IPS-20b (cell line): Measurements from ENCODE around the gene PTPRN2.

ENCODE experiments used
- H3K27ac ChIP-seq: one replicate; pipeline ENCODE4 v1.5.1; 2013; ENCODE audit warnings: low read length
- H3K27me3 ChIP-seq: 2 replicates; pipeline ENCODE4 v1.6.1; 2013; ENCODE audit warnings: mild to moderate bottlenecking, low read length, inconsistent platforms; ENCODE audit not compliant: insufficient read depth
- H3K36me3 ChIP-seq: 2 replicates; pipeline ENCODE4 v1.6.1; 2013; ENCODE audit warnings: low read depth, mild to moderate bottlenecking, inconsistent platforms, low read length, moderate library complexity; ENCODE audit not compliant: insufficient read depth
- H3K4me1 ChIP-seq: 2 replicates; pipeline ENCODE4 v1.6.1; 2013; ENCODE audit warnings: mild to moderate bottlenecking, control low read depth, inconsistent platforms, low read length, moderate library complexity; ENCODE audit not compliant: insufficient read depth
- H3K4me3 ChIP-seq: 2 replicates; pipeline ENCODE4 v1.5.1; 2013; ENCODE audit warnings: mild to moderate bottlenecking, low read length, inconsistent platforms
- H3K9ac ChIP-seq: 2 replicates; pipeline ENCODE4 v1.6.1; 2013; ENCODE audit warnings: low read depth, mild to moderate bottlenecking, inconsistent platforms, low read length, moderate library complexity
- H3K9me3 ChIP-seq: 2 replicates; pipeline ENCODE4 v1.6.1; 2013; ENCODE audit warnings: mild to moderate bottlenecking, low read depth, low read length, inconsistent platforms; ENCODE audit not compliant: insufficient read depth

The PTPRN2 gene

GRCh38 chr7:157828190-157828589, 759.4 kb downstream of the PTPRN2 start:
- Histone ChIP-seq H3K36me3 (no peaks in the 10 kb centered on the region), H3K27ac (no peak overlapping the region), H3K27me3 (no peaks in the 10 kb centered on the region), H3K9ac (no peak overlapping the region), H3K4me1 (no peaks in the 10 kb centered on the region), H3K4me3 (no peak overlapping the region), H3K9me3 (peaks cover 79% of the 10 kb centered on the region)

GRCh38 chr7:157827863-157828160, 759.8 kb downstream of the PTPRN2 start:
- Histone ChIP-seq H3K4me1 (no peaks in the 10 kb centered on the region), H3K36me3 (no peaks in the 10 kb centered on the region), H3K9ac (no peak overlapping the region), H3K27me3 (no peaks in the 10 kb centered on the region), H3K27ac (no peak overlapping the region), H3K9me3 (peaks cover 79% of the 10 kb centered on the region), H3K4me3 (no peak overlapping the region)

GRCh38 chr7:157827045-157827862, 760.4 kb downstream of the PTPRN2 start:
- no peaks in the 10 kb centered on the region for H3K27me3 ChIP-seq
- no peaks in the 10 kb centered on the region for H3K36me3 ChIP-seq
- H3K9me3 ChIP-seq, result peaks cover 79% of the 10 kb centered on the region
- H3K9ac ChIP-seq, result no peak overlapping the region
- H3K27ac ChIP-seq, result no peak overlapping the region
- H3K4me1 ChIP-seq, result no peaks in the 10 kb centered on the region
- H3K4me3 ChIP-seq, result no peak overlapping the region

- Histone ChIP-seq H3K9me3 (peaks cover 77% of the 10 kb centered on the region), H3K27me3 (no peaks in the 10 kb centered on the region), H3K27ac (no peak overlapping the region), H3K36me3 (no peaks in the 10 kb centered on the region), H3K4me3 (no peak overlapping the region), H3K4me1 (no peaks in the 10 kb centered on the region), H3K9ac (no peak overlapping the region)
These were observed 761.1 kb downstream of the PTPRN2 start for GRCh38 chr7:157826566-157826965.

- H3K9ac ChIP-seq, result no peak overlapping the region
- no peaks in the 10 kb centered on the region for H3K36me3 ChIP-seq
- H3K27ac ChIP-seq, result no peak overlapping the region
- H3K9me3 ChIP-seq, result peaks cover 76% of the 10 kb centered on the region
- H3K4me3 ChIP-seq, result no peak overlapping the region
- no peaks in the 10 kb centered on the region for H3K27me3 ChIP-seq
- H3K4me1 ChIP-seq, result no peaks in the 10 kb centered on the region
These were observed 762.3 kb downstream of the PTPRN2 start for GRCh38 chr7:157825325-157825724.

GRCh38 chr7:157824819-157825121, 762.9 kb downstream of the PTPRN2 start:
- Histone ChIP-seq H3K27ac (no peak overlapping the region), H3K9me3 (peaks cover 78% of the 10 kb centered on the region), H3K9ac (no peak overlapping the region), H3K27me3 (no peaks in the 10 kb centered on the region), H3K4me1 (no peaks in the 10 kb centered on the region), H3K4me3 (no peak overlapping the region), H3K36me3 (no peaks in the 10 kb centered on the region)

- Histone ChIP-seq H3K36me3 (no peaks in the 10 kb centered on the region), H3K27ac (no peak overlapping the region), H3K9ac (no peak overlapping the region), H3K4me3 (no peak overlapping the region), H3K9me3 (peaks cover 74% of the 10 kb centered on the region), H3K27me3 (no peaks in the 10 kb centered on the region), H3K4me1 (no peaks in the 10 kb centered on the region)
These were observed 763.4 kb downstream of the PTPRN2 start for GRCh38 chr7:157824011-157824818.

GRCh38 chr7:157822688-157823031, 765.0 kb downstream of the PTPRN2 start:
- Histone ChIP-seq H3K36me3 (no peaks in the 10 kb centered on the region), H3K4me3 (no peak overlapping the region), H3K9me3 (peaks cover 75% of the 10 kb centered on the region), H3K4me1 (no peaks in the 10 kb centered on the region), H3K27ac (no peak overlapping the region), H3K27me3 (no peaks in the 10 kb centered on the region), H3K9ac (no peak overlapping the region)

- Histone ChIP-seq H3K9ac (no peak overlapping the region), H3K4me3 (no peak overlapping the region), H3K27ac (no peak overlapping the region), H3K4me1 (no peaks in the 10 kb centered on the region), H3K9me3 (peaks cover 75% of the 10 kb centered on the region), H3K27me3 (no peaks in the 10 kb centered on the region), H3K36me3 (no peaks in the 10 kb centered on the region)
These were observed 765.5 kb downstream of the PTPRN2 start for GRCh38 chr7:157821959-157822687.

- Histone ChIP-seq H3K27ac (no peak overlapping the region), H3K36me3 (no peaks in the 10 kb centered on the region), H3K4me3 (no peak overlapping the region), H3K9me3 (peaks cover 69% of the 10 kb centered on the region), H3K27me3 (no peaks in the 10 kb centered on the region), H3K4me1 (no peaks in the 10 kb centered on the region), H3K9ac (no peak overlapping the region)
These were observed 766.8 kb downstream of the PTPRN2 start for GRCh38 chr7:157820796-157821195.

GRCh38 chr7:157819455-157819807, 768.2 kb downstream of the PTPRN2 start:
- Histone ChIP-seq H3K27ac (no peak overlapping the region), H3K4me1 (no peaks in the 10 kb centered on the region), H3K36me3 (no peaks in the 10 kb centered on the region), H3K27me3 (no peaks in the 10 kb centered on the region), H3K9ac (no peak overlapping the region), H3K9me3 (peaks cover 62% of the 10 kb centered on the region), H3K4me3 (no peak overlapping the region)
